HEK293 (cell line): ENCODE measurements around the gene BICD2.

ENCODE experiments used
- GLIS1 ChIP-seq: fragments of 450-650 bp; formaldehyde crosslinking; IDR thresholded peaks from 2 replicates; pipeline ENCODE4 v1.5.1; 2016; ENCODE audit warnings: missing biosample characterization, missing genetic modification characterization
- HOXC10 ChIP-seq: sonication (generic); formaldehyde crosslinking; IDR thresholded peaks from 2 replicates; pipeline ENCODE4 v1.8.1; 2023; ENCODE audit warnings: mild to moderate bottlenecking, missing genetic modification reagents
- IKZF3 ChIP-seq: fragments of 450-650 bp; IDR thresholded peaks from 2 replicates; pipeline ENCODE4 v1.5.0; 2018; ENCODE audit warnings: missing biosample characterization, mild to moderate bottlenecking, missing genetic modification characterization, moderate library complexity
- KLF10 ChIP-seq: fragments of 450-650 bp; IDR thresholded peaks from 2 replicates; pipeline ENCODE4 v1.5.1; 2018; ENCODE audit warnings: missing biosample characterization, mild to moderate bottlenecking, missing genetic modification characterization
- PRDM4 ChIP-seq: fragments of 450-650 bp; formaldehyde crosslinking; IDR thresholded peaks from 2 replicates; pipeline ENCODE4 v1.5.1; 2017; ENCODE audit warnings: missing biosample characterization, missing genetic modification characterization
- SP2 ChIP-seq: fragments of 450-650 bp; formaldehyde crosslinking; IDR thresholded peaks from 2 replicates; pipeline ENCODE4 v1.5.1; 2016; ENCODE audit warnings: missing biosample characterization, missing genetic modification characterization
- SP7 ChIP-seq: fragments of 450-650 bp; formaldehyde crosslinking; IDR thresholded peaks from 2 replicates; pipeline ENCODE4 v1.5.1; 2016; ENCODE audit warnings: missing biosample characterization, missing genetic modification characterization
- ZBTB26 ChIP-seq: fragments of 450-650 bp; formaldehyde crosslinking; optimal IDR thresholded peaks from 2 replicates; pipeline ENCODE3; 2016; ENCODE audit warnings: missing biosample characterization, mild to moderate bottlenecking, missing genetic modification characterization
- ZBTB8A ChIP-seq: fragments of 450-650 bp; formaldehyde crosslinking; IDR thresholded peaks from 2 replicates; pipeline ENCODE4 v1.5.1; 2016; ENCODE audit warnings: missing biosample characterization, missing genetic modification characterization
- ZEB2 ChIP-seq: fragments of 450-650 bp; formaldehyde crosslinking; IDR thresholded peaks from 2 replicates; pipeline ENCODE4 v1.5.1; 2016; ENCODE audit warnings: missing biosample characterization, missing genetic modification characterization
- ZIC2 ChIP-seq: fragments of 450-650 bp; formaldehyde crosslinking; IDR thresholded peaks from 2 replicates; pipeline ENCODE4 v1.5.1; 2016; ENCODE audit warnings: missing biosample characterization, missing genetic modification characterization
- ZNF26 ChIP-seq: fragments of 450-650 bp; formaldehyde crosslinking; IDR thresholded peaks from 2 replicates; pipeline ENCODE4 v1.5.1; 2016; ENCODE audit warnings: missing biosample characterization, missing genetic modification characterization
- ZNF292 ChIP-seq: fragments of 450-650 bp; formaldehyde crosslinking; IDR thresholded peaks from 2 replicates; pipeline ENCODE4 v1.5.1; 2016; ENCODE audit warnings: low read depth, missing biosample characterization, missing genetic modification characterization, borderline replicate concordance
- ZNF324 ChIP-seq: fragments of 450-650 bp; formaldehyde crosslinking; IDR thresholded peaks from 2 replicates; pipeline ENCODE4 v1.5.1; 2016; ENCODE audit warnings: missing biosample characterization, missing genetic modification characterization
- ZNF37A ChIP-seq: fragments of 450-650 bp; IDR thresholded peaks from 2 replicates; pipeline ENCODE4 v1.5.1; 2018; ENCODE audit warnings: missing biosample characterization, missing genetic modification characterization
- ZNF449 ChIP-seq: fragments of 450-650 bp; formaldehyde crosslinking; IDR thresholded peaks from 2 replicates; pipeline ENCODE4 v1.5.1; 2017; ENCODE audit warnings: missing biosample characterization, mild to moderate bottlenecking, missing genetic modification characterization, moderate library complexity
- ZNF501 ChIP-seq: fragments of 450-650 bp; formaldehyde crosslinking; IDR thresholded peaks from 2 replicates; pipeline ENCODE4 v1.5.1; 2016; ENCODE audit warnings: missing biosample characterization, missing genetic modification characterization
- ZNF560 ChIP-seq: fragments of 450-650 bp; formaldehyde crosslinking; IDR thresholded peaks from 2 replicates; pipeline ENCODE4 v1.5.1; 2017; ENCODE audit warnings: missing biosample characterization, missing genetic modification characterization, borderline replicate concordance
- ZNF677 ChIP-seq: fragments of 450-650 bp; IDR thresholded peaks from 2 replicates; pipeline ENCODE4 v1.5.0; 2018; ENCODE audit warnings: missing biosample characterization, mild to moderate bottlenecking, missing genetic modification characterization, moderate library complexity
- ZNF76 ChIP-seq: fragments of 450-650 bp; formaldehyde crosslinking; IDR thresholded peaks from 2 replicates; pipeline ENCODE4; 2016; ENCODE audit warnings: low read depth, missing biosample characterization, missing genetic modification characterization, borderline replicate concordance
- ZNF830 ChIP-seq: fragments of 450-650 bp; IDR thresholded peaks from 2 replicates; pipeline ENCODE4 v1.5.0; 2018; ENCODE audit warnings: missing biosample characterization, missing genetic modification characterization, low read depth, mild to moderate bottlenecking, moderate library complexity

The BICD2 gene

GRCh38 chr9:92808726-92809451 lies 44.3 kb upstream of the BICD2 start (continued):
- TF ChIP-seq ZNF677 (tag by site-specific recombination) (no peak), ZIC2 (tag by site-specific recombination) (0 out of 2 replicates have a peak, but pooled peaks have one; percentile 16), ZNF292 (no peak), ZNF449 (tag by site-specific recombination) (no peak; the same call in 1 of the 2 replicates), ZNF76 (peak; percentile 32; the same call in 1 of the 2 replicates), GLIS1 (peak; percentile 28; the same call in 1 of the 2 replicates), SP7 (tag by site-specific recombination) (peak; percentile 47), ZNF560 (tag by site-specific recombination) (no peak), SP2 (tag by site-specific recombination) (peak; percentile 30; the same call in 1 of the 2 replicates), ZNF26 (tag by site-specific recombination) (no peak), ZNF830 (tag by site-specific recombination) (no peak), KLF10 (tag by site-specific recombination) (no peak), ZBTB26 (tag by site-specific recombination) (peak; percentile 94), PRDM4 (tag by site-specific recombination) (no peak), ZBTB8A (peak; percentile 83), ZNF37A (no peak), ZNF501 (tag by site-specific recombination) (peak; percentile 85), HOXC10 (no peak; the same call in 1 of the 2 replicates), IKZF3 (no peak), ZNF324 (tag by site-specific recombination) (0 out of 2 replicates have a peak, but pooled peaks have one; percentile 41), ZEB2 (tag by site-specific recombination) (peak; percentile 49; the same call in 1 of the 2 replicates)
